Tibial artery (tissue), 4 donors: ENCODE results near the gene AQP6.

Experiments
- DNase-seq, 2 donors: peaks; one replicate each; pipeline ENCODE4 v3.0.0-alpha.2; 2019
- H3K27ac ChIP-seq, 2 donors: fragments of 200-600 bp; sonication (generic) in 1 of 2; 1 replicate in 1 of 2; 2 replicates in 1 of 2; pipeline ENCODE4 v1.5.1; 2018 to 2019; ENCODE audit warnings: mild to moderate bottlenecking in 1 of 2
- H3K27me3 ChIP-seq, 2 donors: fragments of 200-600 bp; sonication (generic) in 1 of 2; one replicate each; pipeline versions ENCODE4 v1.5.1 to v1.6.0; 2016 to 2019
- H3K36me3 ChIP-seq, 3 donors: fragments of 200-600 bp; sonication (generic) in 2 of 3; one replicate each; pipeline ENCODE4 v1.5.1; 2016 to 2019; ENCODE audit warnings: mild to moderate bottlenecking in 2 of 3
- H3K4me1 ChIP-seq, 4 donors: fragments of 200-600 bp; sonication (generic) in 2 of 4; 1 replicate in 3 of 4; 2 replicates in 1 of 4; pipeline ENCODE4 v1.5.1; 2016 to 2019
- H3K4me3 ChIP-seq, 2 donors: fragments of 200-600 bp; sonication (generic) in 1 of 2; 1 replicate in 1 of 2; 2 replicates in 1 of 2; pipeline ENCODE4 v1.5.1; 2018 to 2019; ENCODE audit warnings: mild to moderate bottlenecking in 2 of 2
- H3K9me3 ChIP-seq, 3 donors: fragments of 200-600 bp; sonication (generic) in 1 of 3; one replicate each; pipeline ENCODE4 v1.5.1; 2016 to 2019
- intact Hi-C: fragments of 100-400 bp; cut with DNase I; formaldehyde crosslinking; loops from one replicate; pipeline ENCODE4 v1.15.0; 2023; ENCODE audit warnings: low total_unique reads
- TF ChIP-seq, protein P1 (sequence below), 2 experiments: fragments of 200-600 bp in 1 of 2; fragments of 450-650 bp in 1 of 2; IDR thresholded peaks; one replicate each; pipeline ENCODE4 v1.5.1; 2017 to 2019; ENCODE audit warnings: antibody characterized with exemption in 2 of 2, mild to moderate bottlenecking in 1 of 2, moderate library complexity in 1 of 2

Gene AQP6

DNA sequence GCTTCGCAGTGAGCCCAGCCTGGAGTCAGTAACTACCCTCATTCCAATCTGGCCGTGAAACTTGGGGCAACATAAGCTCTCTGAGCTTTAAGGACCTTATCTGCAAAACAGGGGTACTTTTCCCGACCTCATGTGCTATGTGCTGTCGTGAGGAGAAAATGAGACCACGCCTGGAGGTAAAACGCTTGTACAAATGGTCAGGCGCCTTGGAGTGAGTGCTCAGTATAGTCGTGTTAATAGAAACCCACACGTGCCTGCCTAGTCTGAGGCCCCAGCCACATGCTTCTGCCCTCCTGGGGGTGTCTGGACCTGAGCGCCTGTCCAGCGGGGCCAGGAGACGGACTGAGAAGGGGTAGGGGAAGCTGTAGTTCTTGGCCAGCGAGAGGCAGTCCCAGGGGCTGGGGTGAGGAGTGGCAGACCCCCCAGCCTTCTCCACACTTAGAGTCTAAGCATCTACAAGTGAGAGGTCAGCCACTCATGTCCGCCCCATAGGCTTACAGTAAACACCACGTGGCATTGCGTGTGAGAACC lies 6.2 kb upstream of the AQP6 start:
- intact Hi-C loops: loop anchor here (5.0 kb wide), 1 partner anchor 91 kb away; the partner anchor contains the start of gene ASIC1
- H3K9me3 ChIP-seq: no peaks in the 10 kb centered on the region
- H3K36me3 ChIP-seq: no peaks in the 10 kb centered on the region
- no peak overlapping the region for H3K27ac ChIP-seq
- no peak for DNase-seq
- peaks cover 0 to 69% of the 10 kb centered on the region in 2 donors for H3K27me3 ChIP-seq
- TF ChIP-seq, protein P1, sequence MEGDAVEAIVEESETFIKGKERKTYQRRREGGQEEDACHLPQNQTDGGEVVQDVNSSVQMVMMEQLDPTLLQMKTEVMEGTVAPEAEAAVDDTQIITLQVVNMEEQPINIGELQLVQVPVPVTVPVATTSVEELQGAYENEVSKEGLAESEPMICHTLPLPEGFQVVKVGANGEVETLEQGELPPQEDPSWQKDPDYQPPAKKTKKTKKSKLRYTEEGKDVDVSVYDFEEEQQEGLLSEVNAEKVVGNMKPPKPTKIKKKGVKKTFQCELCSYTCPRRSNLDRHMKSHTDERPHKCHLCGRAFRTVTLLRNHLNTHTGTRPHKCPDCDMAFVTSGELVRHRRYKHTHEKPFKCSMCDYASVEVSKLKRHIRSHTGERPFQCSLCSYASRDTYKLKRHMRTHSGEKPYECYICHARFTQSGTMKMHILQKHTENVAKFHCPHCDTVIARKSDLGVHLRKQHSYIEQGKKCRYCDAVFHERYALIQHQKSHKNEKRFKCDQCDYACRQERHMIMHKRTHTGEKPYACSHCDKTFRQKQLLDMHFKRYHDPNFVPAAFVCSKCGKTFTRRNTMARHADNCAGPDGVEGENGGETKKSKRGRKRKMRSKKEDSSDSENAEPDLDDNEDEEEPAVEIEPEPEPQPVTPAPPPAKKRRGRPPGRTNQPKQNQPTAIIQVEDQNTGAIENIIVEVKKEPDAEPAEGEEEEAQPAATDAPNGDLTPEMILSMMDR (IDR thresholded peaks at IDR 0.05): no peak
- H3K4me1 ChIP-seq: peaks cover 0 to 27% (median 12%) of the 10 kb centered on the region in 4 donors
- no peak overlapping the region for H3K4me3 ChIP-seq

DNA sequence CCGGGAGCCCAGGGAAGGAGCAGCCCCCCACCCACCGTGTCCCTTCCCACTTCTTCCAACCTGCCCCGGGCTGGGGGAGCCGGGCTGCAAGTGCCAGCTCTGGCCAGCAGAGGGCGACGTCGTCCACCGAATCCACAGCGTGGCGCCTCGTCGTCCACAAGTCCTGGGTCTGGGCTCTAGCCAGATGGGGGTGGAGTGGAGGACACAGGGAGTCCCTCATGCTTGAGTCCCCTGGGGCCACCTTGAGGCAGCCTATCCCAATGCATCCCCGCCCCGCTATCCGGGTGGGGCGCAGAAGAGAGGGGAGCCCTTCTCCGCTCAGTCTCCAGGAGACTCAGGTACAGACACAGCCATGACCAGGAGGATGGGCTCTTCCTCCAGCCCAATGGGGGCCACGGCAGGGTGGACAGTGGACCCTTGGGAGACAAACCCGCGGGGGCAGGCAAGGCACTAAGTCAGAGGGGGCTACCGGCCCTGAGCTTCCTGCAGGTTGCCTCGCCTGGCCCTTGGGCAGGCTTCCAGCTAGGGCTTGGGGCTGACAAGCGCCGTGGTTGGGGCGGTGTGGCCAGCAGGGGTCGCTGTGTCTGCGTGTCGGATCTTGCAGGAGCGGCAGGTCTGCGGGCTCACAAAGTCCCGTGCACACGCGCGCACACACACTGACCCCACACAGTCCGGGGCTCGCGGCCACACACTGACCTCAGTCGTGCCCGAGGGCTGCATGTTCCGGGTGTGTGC lies 5.5 kb upstream of the AQP6 start:
- TF ChIP-seq, protein P1 (IDR thresholded peaks at IDR 0.05): peak; percentile 78 to 80
- H3K27me3 ChIP-seq: peaks cover 0 to 64% of the 10 kb centered on the region in 2 donors
- no peaks in the 10 kb centered on the region for H3K36me3 ChIP-seq
- peak; percentile 83 to 87 for DNase-seq
- H3K4me3 ChIP-seq: peak overlapping the region; percentile 11 to 40
- H3K27ac ChIP-seq: no peak overlapping the region
- intact Hi-C loops: loop anchor here (5.0 kb wide), 1 partner anchor 90 kb away; the partner anchor contains the start of gene ASIC1
- peaks cover 0 to 22% (median 12%) of the 10 kb centered on the region in 4 donors for H3K4me1 ChIP-seq
- no peaks in the 10 kb centered on the region for H3K9me3 ChIP-seq

DNA sequence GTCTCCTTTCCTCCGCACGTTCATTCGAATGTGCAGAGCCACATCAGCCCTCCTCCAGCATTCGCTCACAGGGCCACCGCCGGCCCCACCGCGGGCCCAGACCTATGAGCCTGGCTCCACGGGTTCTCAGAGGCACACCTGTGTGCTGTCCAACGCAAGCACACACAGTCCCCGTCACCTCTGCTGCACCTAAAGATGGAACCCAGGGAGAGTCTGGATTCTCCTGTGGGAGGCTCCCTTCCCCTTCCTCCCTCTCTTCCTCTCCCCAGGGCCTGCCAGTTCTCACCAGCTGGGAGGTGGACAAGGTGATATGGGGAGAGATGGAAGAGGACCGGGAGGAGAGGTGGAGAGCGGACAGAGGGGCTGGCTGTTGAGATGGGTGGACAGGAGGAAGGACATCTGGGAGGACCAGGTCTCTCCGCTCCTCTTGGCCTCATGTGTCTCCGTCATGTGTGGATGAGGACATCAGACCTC lies 4.9 kb upstream of the AQP6 start:
- peak in 1 of 2 donors; percentile 29 for DNase-seq
- peaks cover 0 to 59% of the 10 kb centered on the region in 2 donors for H3K27me3 ChIP-seq
- TF ChIP-seq, protein P1 (IDR thresholded peaks at IDR 0.05): no peak
- intact Hi-C loops: loop anchor here (5.0 kb wide), 1 partner anchor 89 kb away; the partner anchor contains the start of gene ASIC1
- peaks cover 0 to 16% (median 10%) of the 10 kb centered on the region in 4 donors for H3K4me1 ChIP-seq
- no peak overlapping the region for H3K27ac ChIP-seq
- H3K4me3 ChIP-seq: peak overlapping the region; percentile 11 to 40
- no peaks in the 10 kb centered on the region for H3K9me3 ChIP-seq
- no peaks in the 10 kb centered on the region for H3K36me3 ChIP-seq

DNA sequence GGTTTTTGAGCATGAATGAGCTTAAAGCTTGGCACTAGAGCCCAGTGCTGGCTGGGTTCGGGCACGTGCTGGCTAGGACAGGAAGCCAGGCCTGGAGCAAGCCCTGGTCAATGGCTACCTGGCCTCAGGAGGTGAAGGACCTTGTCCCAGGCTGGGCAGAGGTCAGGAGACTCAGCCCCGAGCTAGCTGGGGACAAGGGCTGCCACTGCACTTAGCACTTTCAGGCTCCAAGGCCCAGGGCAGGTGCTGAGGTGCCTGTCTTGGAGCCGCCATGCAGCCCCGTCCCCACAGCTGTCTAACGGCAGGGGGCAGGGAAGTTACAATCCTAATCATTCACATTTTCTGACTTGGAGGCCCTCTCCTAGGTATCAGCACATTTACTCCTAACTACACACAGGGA lies 4.3 kb upstream of the AQP6 start:
- peak in 1 of 2 donors; percentile 38 for DNase-seq
- H3K27me3 ChIP-seq: peaks cover 0 to 59% of the 10 kb centered on the region in 2 donors
- H3K27ac ChIP-seq: no peak overlapping the region
- intact Hi-C loops: loop anchor here (5.0 kb wide), 1 partner anchor 89 kb away; the partner anchor contains the start of gene ASIC1
- TF ChIP-seq, protein P1 (IDR thresholded peaks at IDR 0.05): no peak
- H3K4me3 ChIP-seq: no peak overlapping the region
- no peaks in the 10 kb centered on the region for H3K9me3 ChIP-seq
- H3K4me1 ChIP-seq: peaks cover 0 to 15% (median 10%) of the 10 kb centered on the region in 4 donors
- H3K36me3 ChIP-seq: no peaks in the 10 kb centered on the region

DNA sequence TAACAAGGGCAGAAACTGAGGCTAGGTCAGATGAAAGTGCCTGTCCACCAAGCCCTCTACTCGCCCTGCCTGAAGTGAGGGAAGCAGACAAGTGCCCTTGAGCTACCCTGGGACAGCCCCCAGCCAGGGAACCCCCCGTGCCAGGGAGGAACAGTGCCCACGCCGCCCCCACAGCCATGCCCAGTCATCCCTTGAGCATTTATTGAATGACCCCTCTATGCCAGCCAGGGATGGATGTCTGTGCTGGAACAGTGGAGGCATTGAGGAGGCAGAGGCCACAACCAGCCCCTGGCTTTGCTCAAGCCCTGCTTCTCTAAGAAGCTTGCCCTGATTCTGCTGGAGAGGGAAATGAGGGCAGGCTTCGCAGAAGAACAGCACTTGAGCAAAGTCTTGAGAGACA lies 3.7 kb upstream of the AQP6 start:
- Histone ChIP-seq H3K4me3 (no peak overlapping the region), H3K36me3 (no peaks in the 10 kb centered on the region), H3K4me1 (peaks cover 0 to 16% (median 10%) of the 10 kb centered on the region in 4 donors), H3K27ac (no peak overlapping the region), H3K9me3 (no peaks in the 10 kb centered on the region), H3K27me3 (peaks cover 0 to 55% of the 10 kb centered on the region in 2 donors)
- intact Hi-C loops: loop anchor here (5.0 kb wide), 1 partner anchor 88 kb away; the partner anchor contains the start of gene ASIC1
- TF ChIP-seq, protein P1 (IDR thresholded peaks at IDR 0.05): no peak
- DNase-seq: peak in 1 of 2 donors; percentile 61
